HEK293 (cell line): ENCODE results near the gene ATP2C1.

Experiments used
- CTCF ChIA-PET: fragments of 350-600 bp; formaldehyde crosslinking; extraction: SDS; loops from one replicate; lab custom pipeline; 2021; ENCODE audit warnings: antibody characterized with exemption; lab: Yijun Ruan, JAX
- POLR2A ChIA-PET: fragments of 300-600 bp; formaldehyde crosslinking; extraction: SDS; loops from one replicate; lab custom pipeline; 2020; ENCODE audit warnings: antibody characterized with exemption, inconsistent platforms; lab: Yijun Ruan, JAX
- H3K27ac ChIP-seq: fragments of 200-500 bp; sonication (Bioruptor generic); 2 replicates; pipeline ENCODE4 v1.5.1; 2014; ENCODE audit warnings: low read depth, low read length, control low read depth, inconsistent platforms; ENCODE audit errors: extremely low read depth
- H3K36me3 ChIP-seq, 2 experiments: fragments of 200-500 bp in 1 of 2; sonication (Bioruptor generic) in 1 of 2; 1 replicate in 1 of 2; 2 replicates in 1 of 2; pipeline ENCODE4 v1.5.1; 2014 to 2017; ENCODE audit warnings: inconsistent platforms in 2 of 2, low read length in 2 of 2; ENCODE audit not compliant: control insufficient read depth in 2 of 2, insufficient read depth in 1 of 2
- H3K4me1 ChIP-seq: fragments of 200-500 bp; sonication (Bioruptor generic); 2 replicates; pipeline ENCODE4 v1.5.1; 2014; ENCODE audit warnings: mild to moderate bottlenecking, low read length, inconsistent platforms; ENCODE audit not compliant: control insufficient read depth, insufficient read depth
- H3K4me3 ChIP-seq: 2 replicates; pipeline ENCODE4 v1.5.1; 2011; ENCODE audit warnings: low read depth, mild to moderate bottlenecking, control low read depth, low read length, moderate library complexity
- H3K9me3 ChIP-seq: fragments of 200-500 bp; sonication (Bioruptor generic); 2 replicates; pipeline ENCODE4 v1.5.1; 2014; ENCODE audit warnings: low read depth, low read length, inconsistent platforms; ENCODE audit not compliant: control insufficient read depth, insufficient read depth
- KLF7 ChIP-seq: fragments of 450-650 bp; formaldehyde crosslinking; IDR thresholded peaks from 2 replicates; pipeline ENCODE4 v1.5.1; 2016; ENCODE audit warnings: missing biosample characterization, missing genetic modification characterization, borderline replicate concordance
- SCRT1 ChIP-seq: fragments of 450-650 bp; formaldehyde crosslinking; IDR thresholded peaks from 2 replicates; pipeline ENCODE4 v1.5.1; 2016; ENCODE audit warnings: missing biosample characterization, missing genetic modification characterization, borderline replicate concordance
- ZBTB26 ChIP-seq: fragments of 450-650 bp; formaldehyde crosslinking; optimal IDR thresholded peaks from 2 replicates; pipeline ENCODE3; 2016; ENCODE audit warnings: missing biosample characterization, mild to moderate bottlenecking, missing genetic modification characterization
- ZBTB8A ChIP-seq: fragments of 450-650 bp; formaldehyde crosslinking; IDR thresholded peaks from 2 replicates; pipeline ENCODE4 v1.5.1; 2016; ENCODE audit warnings: missing biosample characterization, missing genetic modification characterization
- ZEB2 ChIP-seq: fragments of 450-650 bp; formaldehyde crosslinking; IDR thresholded peaks from 2 replicates; pipeline ENCODE4 v1.5.1; 2016; ENCODE audit warnings: missing biosample characterization, missing genetic modification characterization
- ZNF138 ChIP-seq: fragments of 450-650 bp; formaldehyde crosslinking; IDR thresholded peaks from 2 replicates; pipeline ENCODE4 v1.5.1; 2016; ENCODE audit warnings: missing biosample characterization, missing genetic modification characterization, borderline replicate concordance
- ZNF175 ChIP-seq: fragments of 450-650 bp; formaldehyde crosslinking; IDR thresholded peaks from 2 replicates; pipeline ENCODE4 v1.5.1; 2016; ENCODE audit warnings: missing biosample characterization, missing genetic modification characterization
- ZNF341 ChIP-seq: fragments of 450-650 bp; formaldehyde crosslinking; IDR thresholded peaks from 2 replicates; pipeline ENCODE4; 2016; ENCODE audit warnings: low read depth, missing biosample characterization, missing genetic modification characterization
- ZNF548 ChIP-seq: fragments of 450-650 bp; formaldehyde crosslinking; IDR thresholded peaks from 2 replicates; pipeline ENCODE4 v1.5.1; 2016; ENCODE audit warnings: missing biosample characterization, missing genetic modification characterization
- ZNF585B ChIP-seq: fragments of 450-650 bp; formaldehyde crosslinking; IDR thresholded peaks from 2 replicates; pipeline ENCODE4 v1.5.1; 2016; ENCODE audit warnings: missing biosample characterization, missing genetic modification characterization
- ZNF596 ChIP-seq: fragments of 450-650 bp; IDR thresholded peaks from 2 replicates; pipeline ENCODE4 v1.5.0; 2018; ENCODE audit warnings: missing biosample characterization, mild to moderate bottlenecking, missing genetic modification characterization, moderate library complexity
- ZNF610 ChIP-seq: fragments of 450-650 bp; formaldehyde crosslinking; IDR thresholded peaks from 2 replicates; pipeline ENCODE4 v1.5.1; 2016; ENCODE audit warnings: missing biosample characterization, missing genetic modification characterization, borderline replicate concordance
- ZNF624 ChIP-seq: fragments of 450-650 bp; formaldehyde crosslinking; IDR thresholded peaks from 2 replicates; pipeline ENCODE4 v1.5.1; 2017; ENCODE audit warnings: missing biosample characterization, missing genetic modification characterization
- ZNF677 ChIP-seq: fragments of 450-650 bp; IDR thresholded peaks from 2 replicates; pipeline ENCODE4 v1.5.0; 2018; ENCODE audit warnings: missing biosample characterization, mild to moderate bottlenecking, missing genetic modification characterization, moderate library complexity
- TF ChIP-seq, protein P1 (sequence below): fragments of 450-650 bp; formaldehyde crosslinking; IDR thresholded peaks from 2 replicates; pipeline ENCODE4 v1.5.0; 2017; ENCODE audit warnings: missing biosample characterization, missing genetic modification characterization, borderline replicate concordance
- TF ChIP-seq, protein P2 (sequence below): fragments of 450-650 bp; formaldehyde crosslinking; IDR thresholded peaks from 2 replicates; pipeline ENCODE4 v1.5.1; 2016; ENCODE audit warnings: missing biosample characterization, missing genetic modification characterization, borderline replicate concordance
- TF ChIP-seq, protein P3 (sequence below): fragments of 450-650 bp; formaldehyde crosslinking; IDR thresholded peaks from 2 replicates; pipeline ENCODE4 v1.5.1; 2016; ENCODE audit warnings: missing biosample characterization, missing genetic modification characterization
- TF ChIP-seq, protein P4 (sequence below): fragments of 450-650 bp; formaldehyde crosslinking; conservative IDR thresholded peaks from 2 replicates; pipeline ENCODE4 v1.5.1; 2016; ENCODE audit warnings: low read depth, missing biosample characterization, missing genetic modification characterization

Gene ATP2C1

DNA sequence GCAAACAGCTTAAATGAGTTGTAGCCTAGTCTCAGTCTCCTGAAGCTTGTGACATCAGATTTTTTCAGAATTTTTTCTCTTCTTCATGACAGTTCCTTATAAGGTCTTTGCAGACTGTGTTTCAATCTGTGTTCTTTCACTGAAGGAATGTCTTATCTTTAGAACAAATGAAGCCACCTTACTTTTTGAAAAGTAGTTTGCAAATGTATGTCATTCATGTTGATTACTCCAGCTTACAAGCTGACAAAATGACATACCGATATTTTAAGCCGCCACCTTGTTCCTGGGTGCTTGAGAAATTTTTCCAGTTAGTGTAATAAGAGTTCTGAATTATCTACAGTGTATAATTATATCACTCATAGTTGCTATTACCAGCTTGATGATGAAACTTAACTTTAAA, 75.7 kb downstream of the ATP2C1 start:
- no peak overlapping the region for H3K4me3 ChIP-seq
- ChIA-PET CTCF (no interaction called here), POLR2A (no interaction called here)
- H3K27ac ChIP-seq = no peak overlapping the region
- no peaks in the 10 kb centered on the region for H3K4me1 ChIP-seq
- peaks cover 0 to 50% of the 10 kb centered on the region in 2 experiments; a peak in 2 of 3 replicates for H3K36me3 ChIP-seq
- TF ChIP-seq ZNF548 (tag by site-specific recombination) = no peak
- no peak for TF ChIP-seq ZNF624 (tag by site-specific recombination)
- TF ChIP-seq ZNF138 (tag by site-specific recombination) = no peak
- no peak for TF ChIP-seq ZNF596 (tag by site-specific recombination)
- TF ChIP-seq ZNF585B (tag by site-specific recombination) = no peak
- TF ChIP-seq, protein P1, sequence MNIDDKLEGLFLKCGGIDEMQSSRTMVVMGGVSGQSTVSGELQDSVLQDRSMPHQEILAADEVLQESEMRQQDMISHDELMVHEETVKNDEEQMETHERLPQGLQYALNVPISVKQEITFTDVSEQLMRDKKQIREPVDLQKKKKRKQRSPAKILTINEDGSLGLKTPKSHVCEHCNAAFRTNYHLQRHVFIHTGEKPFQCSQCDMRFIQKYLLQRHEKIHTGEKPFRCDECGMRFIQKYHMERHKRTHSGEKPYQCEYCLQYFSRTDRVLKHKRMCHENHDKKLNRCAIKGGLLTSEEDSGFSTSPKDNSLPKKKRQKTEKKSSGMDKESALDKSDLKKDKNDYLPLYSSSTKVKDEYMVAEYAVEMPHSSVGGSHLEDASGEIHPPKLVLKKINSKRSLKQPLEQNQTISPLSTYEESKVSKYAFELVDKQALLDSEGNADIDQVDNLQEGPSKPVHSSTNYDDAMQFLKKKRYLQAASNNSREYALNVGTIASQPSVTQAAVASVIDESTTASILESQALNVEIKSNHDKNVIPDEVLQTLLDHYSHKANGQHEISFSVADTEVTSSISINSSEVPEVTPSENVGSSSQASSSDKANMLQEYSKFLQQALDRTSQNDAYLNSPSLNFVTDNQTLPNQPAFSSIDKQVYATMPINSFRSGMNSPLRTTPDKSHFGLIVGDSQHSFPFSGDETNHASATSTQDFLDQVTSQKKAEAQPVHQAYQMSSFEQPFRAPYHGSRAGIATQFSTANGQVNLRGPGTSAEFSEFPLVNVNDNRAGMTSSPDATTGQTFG (tag by site-specific recombination) = no peak
- H3K9me3 ChIP-seq = no peaks in the 10 kb centered on the region

DNA sequence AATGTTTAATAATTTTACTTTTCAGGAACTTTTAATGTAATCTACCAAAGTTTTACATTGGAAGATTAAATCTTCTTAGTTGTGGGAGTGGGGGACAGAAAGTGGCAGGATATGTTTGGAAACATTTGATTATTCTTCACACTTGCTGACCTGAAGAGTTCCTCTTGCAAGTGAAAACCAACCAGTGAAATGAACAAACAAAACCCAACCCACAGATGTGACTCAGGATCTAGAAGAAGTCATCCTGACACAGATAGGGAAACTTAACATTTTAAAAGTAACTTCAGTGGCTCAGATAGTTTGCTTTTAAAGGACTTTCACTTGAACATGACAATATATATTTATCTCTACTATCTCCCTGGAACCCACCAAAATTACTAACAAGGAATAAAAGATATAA, 77.3 kb downstream of the ATP2C1 start:
- POLR2A ChIA-PET = no interaction called here
- Histone ChIP-seq H3K4me1 (no peaks in the 10 kb centered on the region), H3K4me3 (no peak overlapping the region), H3K9me3 (no peaks in the 10 kb centered on the region), H3K27ac (no peak overlapping the region), H3K36me3 (peaks cover 0 to 44% of the 10 kb centered on the region in 2 experiments; a peak in 2 of 3 replicates)
- CTCF ChIA-PET = interaction anchor here (0.7 kb wide), 1 partner anchor 15 kb away, joined by 3 read pairs; no protein-coding TSS in a partner anchor
- TF ChIP-seq SCRT1 (no peak), ZBTB8A (tag by site-specific recombination) (no peak), ZEB2 (no peak), KLF7 (no peak), ZNF610 (no peak), ZNF175 (no peak), ZNF677 (tag by site-specific recombination) (no peak), ZBTB26 (tag by site-specific recombination) (no peak), ZNF341 (no peak)
- TF ChIP-seq, protein P2, sequence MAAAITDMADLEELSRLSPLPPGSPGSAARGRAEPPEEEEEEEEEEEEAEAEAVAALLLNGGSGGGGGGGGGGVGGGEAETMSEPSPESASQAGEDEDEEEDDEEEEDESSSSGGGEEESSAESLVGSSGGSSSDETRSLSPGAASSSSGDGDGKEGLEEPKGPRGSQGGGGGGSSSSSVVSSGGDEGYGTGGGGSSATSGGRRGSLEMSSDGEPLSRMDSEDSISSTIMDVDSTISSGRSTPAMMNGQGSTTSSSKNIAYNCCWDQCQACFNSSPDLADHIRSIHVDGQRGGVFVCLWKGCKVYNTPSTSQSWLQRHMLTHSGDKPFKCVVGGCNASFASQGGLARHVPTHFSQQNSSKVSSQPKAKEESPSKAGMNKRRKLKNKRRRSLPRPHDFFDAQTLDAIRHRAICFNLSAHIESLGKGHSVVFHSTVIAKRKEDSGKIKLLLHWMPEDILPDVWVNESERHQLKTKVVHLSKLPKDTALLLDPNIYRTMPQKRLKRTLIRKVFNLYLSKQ (tag by site-specific recombination) = no peak
- TF ChIP-seq, protein P3, sequence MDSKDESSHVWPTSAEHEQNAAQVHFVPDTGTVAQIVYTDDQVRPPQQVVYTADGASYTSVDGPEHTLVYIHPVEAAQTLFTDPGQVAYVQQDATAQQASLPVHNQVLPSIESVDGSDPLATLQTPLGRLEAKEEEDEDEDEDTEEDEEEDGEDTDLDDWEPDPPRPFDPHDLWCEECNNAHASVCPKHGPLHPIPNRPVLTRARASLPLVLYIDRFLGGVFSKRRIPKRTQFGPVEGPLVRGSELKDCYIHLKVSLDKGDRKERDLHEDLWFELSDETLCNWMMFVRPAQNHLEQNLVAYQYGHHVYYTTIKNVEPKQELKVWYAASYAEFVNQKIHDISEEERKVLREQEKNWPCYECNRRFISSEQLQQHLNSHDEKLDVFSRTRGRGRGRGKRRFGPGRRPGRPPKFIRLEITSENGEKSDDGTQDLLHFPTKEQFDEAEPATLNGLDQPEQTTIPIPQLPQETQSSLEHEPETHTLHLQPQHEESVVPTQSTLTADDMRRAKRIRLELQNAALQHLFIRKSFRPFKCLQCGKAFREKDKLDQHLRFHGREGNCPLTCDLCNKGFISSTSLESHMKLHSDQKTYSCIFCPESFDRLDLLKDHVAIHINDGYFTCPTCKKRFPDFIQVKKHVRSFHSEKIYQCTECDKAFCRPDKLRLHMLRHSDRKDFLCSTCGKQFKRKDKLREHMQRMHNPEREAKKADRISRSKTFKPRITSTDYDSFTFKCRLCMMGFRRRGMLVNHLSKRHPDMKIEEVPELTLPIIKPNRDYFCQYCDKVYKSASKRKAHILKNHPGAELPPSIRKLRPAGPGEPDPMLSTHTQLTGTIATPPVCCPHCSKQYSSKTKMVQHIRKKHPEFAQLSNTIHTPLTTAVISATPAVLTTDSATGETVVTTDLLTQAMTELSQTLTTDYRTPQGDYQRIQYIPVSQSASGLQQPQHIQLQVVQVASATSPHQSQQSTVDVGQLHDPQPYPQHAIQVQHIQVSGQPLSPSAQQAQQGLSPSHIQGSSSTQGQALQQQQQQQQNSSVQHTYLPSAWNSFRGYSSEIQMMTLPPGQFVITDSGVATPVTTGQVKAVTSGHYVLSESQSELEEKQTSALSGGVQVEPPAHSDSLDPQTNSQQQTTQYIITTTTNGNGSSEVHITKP (tag by site-specific recombination) = no peak
- TF ChIP-seq, protein P4, sequence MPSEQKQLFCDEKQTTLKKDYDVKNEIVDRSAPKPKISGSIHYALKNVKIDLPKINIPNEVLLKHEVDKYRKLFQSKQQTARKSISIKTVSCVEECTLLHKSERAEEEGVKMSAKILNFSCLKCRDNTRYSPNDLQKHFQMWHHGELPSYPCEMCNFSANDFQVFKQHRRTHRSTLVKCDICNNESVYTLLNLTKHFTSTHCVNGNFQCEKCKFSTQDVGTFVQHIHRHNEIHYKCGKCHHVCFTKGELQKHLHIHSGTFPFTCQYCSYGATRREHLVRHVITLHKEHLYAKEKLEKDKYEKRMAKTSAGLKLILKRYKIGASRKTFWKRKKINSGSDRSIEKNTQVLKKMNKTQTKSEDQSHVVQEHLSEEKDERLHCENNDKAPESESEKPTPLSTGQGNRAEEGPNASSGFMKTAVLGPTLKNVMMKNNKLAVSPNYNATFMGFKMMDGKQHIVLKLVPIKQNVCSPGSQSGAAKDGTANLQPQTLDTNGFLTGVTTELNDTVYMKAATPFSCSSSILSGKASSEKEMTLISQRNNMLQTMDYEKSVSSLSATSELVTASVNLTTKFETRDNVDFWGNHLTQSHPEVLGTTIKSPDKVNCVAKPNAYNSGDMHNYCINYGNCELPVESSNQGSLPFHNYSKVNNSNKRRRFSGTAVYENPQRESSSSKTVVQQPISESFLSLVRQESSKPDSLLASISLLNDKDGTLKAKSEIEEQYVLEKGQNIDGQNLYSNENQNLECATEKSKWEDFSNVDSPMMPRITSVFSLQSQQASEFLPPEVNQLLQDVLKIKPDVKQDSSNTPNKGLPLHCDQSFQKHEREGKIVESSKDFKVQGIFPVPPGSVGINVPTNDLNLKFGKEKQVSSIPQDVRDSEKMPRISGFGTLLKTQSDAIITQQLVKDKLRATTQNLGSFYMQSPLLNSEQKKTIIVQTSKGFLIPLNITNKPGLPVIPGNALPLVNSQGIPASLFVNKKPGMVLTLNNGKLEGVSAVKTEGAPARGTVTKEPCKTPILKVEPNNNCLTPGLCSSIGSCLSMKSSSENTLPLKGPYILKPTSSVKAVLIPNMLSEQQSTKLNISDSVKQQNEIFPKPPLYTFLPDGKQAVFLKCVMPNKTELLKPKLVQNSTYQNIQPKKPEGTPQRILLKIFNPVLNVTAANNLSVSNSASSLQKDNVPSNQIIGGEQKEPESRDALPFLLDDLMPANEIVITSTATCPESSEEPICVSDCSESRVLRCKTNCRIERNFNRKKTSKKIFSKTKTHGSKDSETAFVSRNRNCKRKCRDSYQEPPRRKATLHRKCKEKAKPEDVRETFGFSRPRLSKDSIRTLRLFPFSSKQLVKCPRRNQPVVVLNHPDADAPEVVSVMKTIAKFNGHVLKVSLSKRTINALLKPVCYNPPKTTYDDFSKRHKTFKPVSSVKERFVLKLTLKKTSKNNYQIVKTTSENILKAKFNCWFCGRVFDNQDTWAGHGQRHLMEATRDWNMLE = no peak
